GM18861 (cell line): ENCODE results near the gene DYNC1H1.

Experiments
- ATAC-seq: cut with Tn5 transposase; IDR thresholded peaks from one replicate; pipeline ENCODE4 v1.9.1; 2021; ENCODE audit not compliant: unreplicated experiment

The DYNC1H1 gene

GRCh38 chr14:102033241-102033640, 68.9 kb downstream of the DYNC1H1 start:
- no peak for ATAC-seq

GRCh38 chr14:102034301-102034700, 69.9 kb downstream of the DYNC1H1 start:
- ATAC-seq = no peak

DNA sequence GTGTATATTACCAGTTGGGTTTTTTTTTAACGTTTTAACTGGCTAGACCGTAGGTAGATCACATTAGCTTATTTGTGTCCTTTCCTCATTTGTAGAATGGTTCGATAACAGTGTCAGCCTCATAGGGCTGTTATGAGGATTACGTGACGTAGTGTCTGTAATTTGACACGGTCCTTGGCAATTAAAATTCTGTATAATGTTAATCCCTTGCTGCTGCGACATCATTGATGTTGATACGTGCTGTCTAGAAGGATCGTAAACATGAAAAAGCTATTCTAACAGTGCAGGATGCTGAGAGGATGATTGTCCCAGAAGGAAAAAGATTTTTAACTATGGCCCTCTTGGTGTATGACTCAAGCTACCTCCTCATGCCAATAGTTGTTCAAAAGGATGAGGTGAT, 71.5 kb downstream of the DYNC1H1 start:
- ATAC-seq = no peak

GRCh38 chr14:102037686-102038085, 73.3 kb downstream of the DYNC1H1 start:
- no peak for ATAC-seq

- no peak for ATAC-seq
These were observed 74.8 kb downstream of the DYNC1H1 start for GRCh38 chr14:102039157-102039556.

DNA sequence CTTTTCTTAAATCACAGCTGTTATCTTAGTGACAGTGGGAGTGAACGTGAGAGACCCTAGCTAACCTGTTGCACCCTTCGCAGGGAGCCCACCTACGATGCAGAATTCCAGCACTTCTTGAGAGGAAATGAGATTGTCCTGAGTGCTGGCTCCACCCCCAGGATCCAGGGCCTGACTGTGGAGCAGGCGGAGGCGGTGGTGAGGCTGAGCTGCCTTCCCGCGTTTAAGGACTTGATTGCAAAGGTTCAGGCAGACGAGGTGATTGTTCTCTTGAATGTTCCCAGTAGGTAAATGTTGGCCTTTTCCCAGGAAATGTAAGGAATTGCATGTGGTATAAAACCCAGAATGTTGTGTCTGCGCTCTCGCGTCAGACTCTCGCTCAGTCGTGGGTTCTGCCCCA, 75.8 kb downstream of the DYNC1H1 start:
- ATAC-seq = no peak

GRCh38 chr14:102042699-102043098, 78.3 kb downstream of the DYNC1H1 start:
- ATAC-seq = no peak

DNA sequence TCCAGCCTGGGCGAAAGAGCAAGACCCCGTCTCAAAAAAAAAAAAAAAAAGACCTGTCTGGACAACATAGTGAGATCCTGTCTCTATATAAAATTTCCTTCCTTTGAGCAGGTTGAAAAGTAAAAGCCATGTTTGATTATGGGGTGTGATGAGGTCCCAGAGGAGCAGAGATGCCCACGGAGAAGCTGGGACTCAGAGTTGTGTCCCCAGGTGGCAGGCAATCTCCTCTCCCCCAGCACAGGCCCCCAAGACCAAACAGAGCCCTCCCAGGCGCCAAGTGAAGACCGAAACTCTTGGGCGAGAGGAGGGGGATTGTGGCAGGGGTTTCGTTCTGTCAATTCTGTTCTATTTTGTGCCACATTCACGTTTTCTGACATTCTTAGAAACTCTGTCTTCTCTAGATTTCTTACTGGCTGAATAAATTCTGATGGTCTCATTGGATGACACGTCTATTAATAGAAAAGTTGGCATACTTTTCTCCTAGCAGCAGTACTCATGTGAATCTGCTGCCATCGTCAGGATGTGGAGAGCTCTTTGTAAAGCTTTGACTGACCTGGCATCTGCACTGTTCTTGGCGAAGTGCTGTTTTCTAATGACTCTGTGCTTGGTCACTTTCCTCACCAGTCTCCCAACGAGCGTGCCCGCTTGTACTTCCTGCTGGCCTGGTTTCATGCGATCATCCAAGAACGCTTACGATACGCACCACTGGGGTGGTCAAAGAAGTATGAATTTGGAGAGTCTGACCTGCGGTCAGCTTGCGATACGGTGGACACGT, 79.1 kb downstream of the DYNC1H1 start:
- no peak for ATAC-seq

- no peak for ATAC-seq
These were observed 80.2 kb downstream of the DYNC1H1 start for GRCh38 chr14:102044566-102044965.

- ATAC-seq = no peak
These were observed 82.2 kb downstream of the DYNC1H1 start for GRCh38 chr14:102046337-102047278.

DNA sequence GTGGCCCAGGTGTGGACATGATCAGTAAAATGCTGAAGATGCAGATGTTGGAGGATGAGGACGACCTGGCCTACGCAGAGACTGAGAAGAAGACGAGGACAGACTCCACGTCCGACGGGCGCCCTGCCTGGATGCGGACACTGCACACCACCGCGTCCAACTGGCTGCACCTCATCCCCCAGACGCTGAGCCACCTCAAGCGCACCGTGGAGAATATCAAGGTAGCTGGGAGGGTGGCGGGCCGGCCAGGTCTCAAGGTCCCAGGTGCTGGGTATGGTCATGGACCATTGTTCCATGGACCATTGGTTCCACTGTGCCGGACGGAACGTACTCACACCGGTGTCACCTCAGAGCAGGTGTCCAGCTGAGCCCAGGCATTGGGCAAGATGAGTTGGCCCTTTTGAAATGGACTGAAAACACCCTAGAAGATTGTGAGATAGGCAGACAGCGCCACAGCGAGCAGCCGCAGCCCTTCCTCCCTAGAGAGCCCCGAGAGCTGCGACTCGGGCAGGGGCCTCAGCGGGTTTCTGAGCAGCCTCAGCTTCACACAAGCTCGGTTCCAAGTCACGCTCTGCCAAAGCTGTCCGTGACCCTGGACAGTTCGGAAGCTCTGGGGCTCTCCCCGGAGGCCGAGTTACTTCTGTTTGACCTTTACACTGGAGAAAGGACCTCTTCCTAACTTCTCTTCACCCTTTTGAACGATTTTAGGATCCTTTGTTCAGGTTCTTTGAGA, 83.6 kb downstream of the DYNC1H1 start:
- no peak for ATAC-seq

DNA sequence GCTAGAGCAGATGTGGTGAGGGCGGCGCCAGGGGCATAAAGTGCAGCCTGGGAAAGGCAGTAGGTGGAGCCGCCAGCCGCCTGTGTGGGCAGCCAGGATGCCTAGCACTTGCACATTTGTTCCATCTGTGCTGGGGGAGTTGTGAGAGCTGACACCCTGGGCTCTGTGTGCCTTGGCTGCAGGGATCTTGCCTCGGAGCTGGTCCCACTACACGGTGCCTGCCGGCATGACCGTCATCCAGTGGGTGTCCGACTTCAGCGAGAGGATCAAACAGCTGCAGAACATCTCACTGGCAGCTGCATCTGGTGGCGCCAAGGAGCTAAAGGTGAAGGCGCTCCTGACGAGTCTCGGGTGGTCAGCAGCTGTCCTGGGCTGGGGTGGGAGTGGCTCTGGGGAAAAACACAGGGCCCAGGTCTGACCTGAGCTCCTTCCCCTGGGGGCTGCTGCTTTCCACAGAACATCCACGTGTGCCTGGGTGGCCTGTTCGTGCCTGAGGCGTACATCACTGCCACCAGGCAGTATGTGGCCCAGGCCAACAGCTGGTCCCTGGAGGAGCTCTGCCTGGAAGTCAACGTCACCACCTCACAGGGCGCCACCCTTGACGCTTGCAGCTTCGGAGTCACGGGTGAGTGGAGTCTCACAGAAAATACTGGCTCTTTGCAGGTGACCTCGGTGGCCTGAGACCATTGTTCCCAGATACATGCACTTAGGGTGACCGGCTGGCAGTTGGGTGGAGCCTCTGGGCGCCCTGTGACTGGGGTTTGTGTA, 85.1 kb downstream of the DYNC1H1 start:
- ATAC-seq = no peak

- no peak for ATAC-seq
These were observed 85.6 kb downstream of the DYNC1H1 start for GRCh38 chr14:102050026-102050405.

DNA sequence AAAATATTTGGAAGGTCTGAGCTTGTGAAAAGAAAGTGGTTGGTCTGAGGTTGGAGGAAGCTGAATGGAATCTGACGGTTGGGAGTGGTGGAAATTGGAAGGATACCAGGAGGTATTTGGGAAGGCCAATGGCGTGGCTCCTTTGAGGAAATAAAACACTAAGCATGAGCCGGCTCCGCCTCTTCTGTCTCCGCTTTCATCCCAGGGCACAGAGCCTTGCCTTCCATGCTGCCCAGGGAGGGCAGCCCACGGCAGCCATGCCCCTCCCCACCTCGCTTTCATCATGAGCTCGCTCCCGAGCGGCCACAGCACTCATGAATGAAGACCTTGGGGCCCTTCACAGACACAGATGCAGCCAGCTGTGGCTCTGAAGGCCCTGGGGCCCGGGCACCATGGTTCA, 86.3 kb downstream of the DYNC1H1 start:
- ATAC-seq = no peak

DNA sequence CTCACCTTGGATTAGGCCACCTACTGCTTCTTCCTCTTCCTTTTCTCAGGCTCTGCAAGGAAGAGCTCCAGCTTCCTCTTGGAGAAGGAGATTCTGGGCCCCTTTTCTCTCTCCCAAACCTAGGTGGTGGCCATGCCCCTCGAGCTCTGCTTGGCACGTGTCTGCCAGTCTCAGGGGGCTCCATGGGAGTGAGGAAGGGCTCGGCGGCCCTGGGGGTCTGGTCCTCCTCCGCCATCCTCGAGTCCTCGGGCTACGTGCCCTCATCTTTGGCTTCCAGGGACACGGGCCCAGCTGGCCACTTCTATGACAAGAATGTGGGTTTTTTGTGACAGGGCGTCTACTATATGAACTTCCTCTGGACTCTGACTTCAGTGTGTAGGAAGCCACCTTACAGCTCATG, 88.1 kb downstream of the DYNC1H1 start:
- no peak for ATAC-seq

GRCh38 chr14:102055181-102055901, 91.0 kb downstream of the DYNC1H1 start:
- no peak for ATAC-seq

DNA sequence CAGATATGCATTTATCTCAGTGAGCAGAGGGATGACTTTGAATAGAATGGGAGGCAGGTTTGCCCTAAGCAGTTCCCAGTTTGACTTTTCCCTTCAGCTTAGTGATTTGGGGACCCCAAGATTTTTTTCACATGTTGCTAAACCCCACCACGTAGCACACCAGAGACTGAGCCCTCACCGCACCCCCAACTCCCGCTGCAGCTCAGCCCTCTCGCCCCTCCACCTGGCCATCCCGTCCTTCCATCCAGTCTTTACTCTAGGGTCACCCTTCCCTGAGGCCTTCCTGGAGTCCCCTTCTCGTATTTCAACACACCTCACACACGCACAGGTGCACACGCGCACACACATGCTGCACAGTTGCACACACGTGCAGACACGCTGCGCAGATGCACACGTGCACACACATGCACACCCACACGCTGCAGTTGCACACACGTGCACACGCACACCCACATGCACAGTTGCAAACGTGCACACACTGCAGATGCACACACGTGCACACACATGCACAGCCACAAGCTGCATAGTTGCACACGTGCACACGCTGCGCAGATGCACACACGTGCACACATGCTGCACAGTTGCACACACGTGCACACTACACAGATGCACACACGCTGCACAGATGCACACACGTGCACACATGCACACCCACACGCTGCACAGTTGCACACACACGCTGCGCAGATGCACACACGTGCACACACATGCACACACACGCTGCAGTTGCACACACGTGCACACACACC, 92.5 kb downstream of the DYNC1H1 start:
- ATAC-seq = no peak

GRCh38 chr14:102057480-102058114, 93.2 kb downstream of the DYNC1H1 start:
- ATAC-seq = no peak

GRCh38 chr14:102058146-102058545, 93.8 kb downstream of the DYNC1H1 start:
- no peak for ATAC-seq
